Measurements from ENCODE around the gene UBTF. TPM values are rescaled to one million over a fixed set of nuclear protein-coding genes. Genes with fewer than 3 reads are reported as not detected.
A peak's percentile ranks its signal among the peaks of the same experiment; 100 is the strongest.

Gene UBTF, protein sequence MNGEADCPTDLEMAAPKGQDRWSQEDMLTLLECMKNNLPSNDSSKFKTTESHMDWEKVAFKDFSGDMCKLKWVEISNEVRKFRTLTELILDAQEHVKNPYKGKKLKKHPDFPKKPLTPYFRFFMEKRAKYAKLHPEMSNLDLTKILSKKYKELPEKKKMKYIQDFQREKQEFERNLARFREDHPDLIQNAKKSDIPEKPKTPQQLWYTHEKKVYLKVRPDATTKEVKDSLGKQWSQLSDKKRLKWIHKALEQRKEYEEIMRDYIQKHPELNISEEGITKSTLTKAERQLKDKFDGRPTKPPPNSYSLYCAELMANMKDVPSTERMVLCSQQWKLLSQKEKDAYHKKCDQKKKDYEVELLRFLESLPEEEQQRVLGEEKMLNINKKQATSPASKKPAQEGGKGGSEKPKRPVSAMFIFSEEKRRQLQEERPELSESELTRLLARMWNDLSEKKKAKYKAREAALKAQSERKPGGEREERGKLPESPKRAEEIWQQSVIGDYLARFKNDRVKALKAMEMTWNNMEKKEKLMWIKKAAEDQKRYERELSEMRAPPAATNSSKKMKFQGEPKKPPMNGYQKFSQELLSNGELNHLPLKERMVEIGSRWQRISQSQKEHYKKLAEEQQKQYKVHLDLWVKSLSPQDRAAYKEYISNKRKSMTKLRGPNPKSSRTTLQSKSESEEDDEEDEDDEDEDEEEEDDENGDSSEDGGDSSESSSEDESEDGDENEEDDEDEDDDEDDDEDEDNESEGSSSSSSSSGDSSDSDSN
- 10 to 100 TPM; 61.1 to 69.6 TPM for total RNA-seq
- long read RNA-seq, full-length matches to known transcripts: 17 of 54 reads
- long read RNA-seq, partial matches to known transcripts: 21 of 54 reads
- long read RNA-seq, other reads (novel, unspliced or antisense): 16 of 54 reads

DNA sequence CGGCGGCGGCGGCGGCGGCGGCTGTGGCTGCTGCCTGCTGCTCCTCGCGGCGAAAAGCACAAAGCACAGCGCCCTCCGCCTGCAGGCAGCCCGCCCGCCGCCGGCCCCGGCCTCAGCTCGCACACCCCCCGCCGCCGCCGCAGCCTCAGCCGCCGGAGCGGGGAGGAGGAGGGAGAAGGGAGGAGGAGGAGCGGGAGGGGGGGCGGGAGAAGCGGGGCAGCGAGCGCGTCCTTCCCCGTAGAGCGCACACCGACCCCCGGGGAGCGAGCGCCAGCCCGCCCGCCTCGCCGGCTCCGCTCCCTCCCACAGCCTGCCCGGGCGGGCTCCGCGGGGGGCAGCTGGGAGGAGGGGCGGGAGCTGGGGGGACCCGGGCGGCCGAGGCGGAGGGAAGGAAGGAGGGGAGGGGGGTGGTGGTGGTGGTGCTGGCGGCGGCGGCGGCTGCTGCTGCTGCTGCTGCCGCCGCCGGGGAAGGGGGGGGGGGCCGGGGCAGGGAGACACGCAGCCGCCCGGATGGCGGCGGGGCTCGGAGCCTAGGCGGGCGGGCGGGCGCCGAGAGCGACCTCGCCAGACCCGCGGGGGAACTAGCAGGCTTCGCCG is at the start of gene UBTF:
UBTF (minus strand) TSS at position 60 of the 597 bp plus-strand sequence. CDS start 1,446 bp downstream, outside the sequence.
- ATAC-seq: peak; percentile 4
- DNase-seq: peak; percentile 65 to 70
- intact Hi-C loops (cut with DNase I, micrococcal nuclease): loop anchor here in 1 of 2 donors (5.0 kb wide), 1 partner anchor 108 kb away; no protein-coding TSS in a partner anchor

DNA sequence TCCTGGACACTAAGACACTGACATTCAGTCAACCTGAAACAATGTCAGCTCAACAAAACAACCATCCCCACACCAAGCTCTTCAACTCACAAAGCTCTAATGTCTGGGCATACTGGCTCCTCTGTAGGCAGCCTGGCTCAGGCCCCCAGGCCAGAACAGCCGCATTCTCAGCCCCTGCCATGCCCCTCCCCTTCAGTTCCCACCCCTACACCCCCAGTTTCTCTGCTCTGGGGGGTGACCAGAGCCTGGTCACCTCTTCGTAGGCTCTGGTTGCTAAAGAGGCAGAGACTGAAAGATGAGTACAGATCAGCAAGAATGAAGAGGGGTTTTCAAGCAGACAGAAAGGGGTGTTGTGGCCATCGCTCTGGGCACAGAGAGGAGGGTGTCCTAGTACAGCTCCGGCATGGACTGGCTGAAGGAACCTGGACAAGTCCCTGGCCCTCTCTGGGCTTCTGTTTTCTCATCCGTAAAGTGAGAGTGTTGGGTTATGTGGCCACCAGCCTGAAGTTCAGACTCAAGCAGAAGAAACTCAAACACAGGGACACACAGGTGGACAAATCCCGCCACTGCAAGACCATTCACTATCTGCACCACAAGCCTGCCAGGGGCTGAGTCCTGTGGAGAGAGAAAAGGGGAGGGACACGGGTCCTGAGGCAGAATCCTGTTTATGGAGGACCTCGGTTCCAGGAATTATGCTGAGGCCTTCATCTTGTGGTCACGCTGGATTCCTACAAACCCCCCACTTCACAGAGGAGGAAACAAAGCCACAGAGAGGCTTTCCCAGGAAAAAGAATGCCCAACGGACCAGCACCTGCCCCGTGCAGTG is 49.4 kb upstream of the UBTF start:
- DNase-seq: no peak
- intact Hi-C loops (cut with DNase I, micrococcal nuclease): no loop called here
- no peak for ATAC-seq

DNA sequence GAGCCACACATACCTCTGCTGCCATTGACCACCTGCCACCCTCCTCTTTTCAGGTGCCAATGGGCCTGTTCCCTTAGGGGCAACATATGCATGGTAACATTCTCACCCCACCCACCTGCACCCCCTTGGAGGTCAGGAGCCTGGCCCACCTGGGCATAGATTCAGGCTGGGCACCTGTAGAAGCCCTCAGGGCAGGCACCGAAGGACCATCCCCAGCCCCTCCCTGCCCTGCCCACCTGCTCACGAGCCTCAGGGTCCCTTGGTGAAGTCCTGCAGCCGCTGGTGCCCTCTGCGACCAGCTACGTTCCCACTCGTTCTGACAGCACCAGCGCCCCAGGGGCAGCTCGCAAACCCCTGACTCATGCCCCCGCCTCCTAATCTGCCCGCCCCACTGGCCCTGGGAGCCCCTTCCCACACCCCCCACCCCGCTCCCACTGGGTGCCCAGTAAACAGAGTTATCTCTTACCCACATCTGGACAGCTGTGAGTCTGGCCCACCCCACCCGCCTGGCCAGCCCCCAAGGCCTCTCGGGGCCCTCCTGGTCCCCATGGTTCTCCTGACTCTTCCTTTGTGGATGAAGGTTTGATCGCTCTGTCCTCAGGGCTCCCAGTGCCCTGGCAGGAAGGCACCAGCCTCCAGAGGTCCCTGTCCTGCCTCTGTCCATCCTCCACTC is 48.5 kb upstream of the UBTF start, which contains the start of gene SLC4A1:
SLC4A1 (minus strand) TSS at position 318 of the 673 bp plus-strand sequence. CDS start 5,269 bp downstream, outside the sequence.
- ATAC-seq (no peak), DNase-seq (no peak)
- intact Hi-C loops (cut with DNase I, micrococcal nuclease): no loop called here

GRCh38 chr17:44267165-44267455 is 47.6 kb upstream of the UBTF start:
- intact Hi-C loops (cut with DNase I, micrococcal nuclease): no loop called here
- DNase-seq (no peak), ATAC-seq (no peak)

GRCh38 chr17:44266402-44267164 is 47.1 kb upstream of the UBTF start:
- ATAC-seq: peak; percentile 51
- no peak for DNase-seq
- intact Hi-C loops (cut with DNase I, micrococcal nuclease): no loop called here

DNA sequence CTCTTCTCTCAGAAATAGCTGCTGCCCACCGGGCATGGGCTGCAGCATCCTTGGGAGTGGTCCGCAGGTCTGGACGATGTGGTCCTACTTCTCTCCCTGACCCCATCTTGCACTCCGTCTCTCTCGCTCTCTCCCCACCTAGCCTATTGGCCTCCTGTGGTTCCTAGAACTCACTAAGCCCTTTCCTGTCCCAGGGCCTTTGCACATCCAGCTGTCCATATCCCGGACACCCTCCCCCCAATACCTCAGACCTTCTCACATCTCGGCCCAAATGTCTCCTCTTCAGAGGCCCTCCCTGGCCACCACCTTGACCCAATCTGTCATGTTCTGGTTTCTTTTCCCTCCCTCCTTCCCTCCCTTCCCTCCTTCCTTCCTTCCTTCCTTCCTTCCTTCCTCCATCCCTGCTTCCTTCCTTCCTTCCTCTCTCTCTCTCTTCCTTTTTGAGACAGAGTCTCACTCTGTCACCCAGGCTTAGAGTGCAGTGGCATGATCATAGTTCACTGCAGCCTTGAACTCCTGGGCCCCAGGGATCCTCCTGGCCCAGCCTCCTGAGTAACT is 43.9 kb upstream of the UBTF start:
- DNase-seq (no peak), ATAC-seq (no peak)
- intact Hi-C loops (cut with DNase I, micrococcal nuclease): no loop called here

- DNase-seq (no peak), ATAC-seq (no peak)
- intact Hi-C loops (cut with DNase I, micrococcal nuclease): no loop called here
Measured at GRCh38 chr17:44262654-44263225, 43.3 kb upstream of the UBTF start.

- ATAC-seq (no peak), DNase-seq (no peak)
- intact Hi-C loops (cut with DNase I, micrococcal nuclease): no loop called here
Measured at GRCh38 chr17:44260296-44260695, 40.8 kb upstream of the UBTF start.

DNA sequence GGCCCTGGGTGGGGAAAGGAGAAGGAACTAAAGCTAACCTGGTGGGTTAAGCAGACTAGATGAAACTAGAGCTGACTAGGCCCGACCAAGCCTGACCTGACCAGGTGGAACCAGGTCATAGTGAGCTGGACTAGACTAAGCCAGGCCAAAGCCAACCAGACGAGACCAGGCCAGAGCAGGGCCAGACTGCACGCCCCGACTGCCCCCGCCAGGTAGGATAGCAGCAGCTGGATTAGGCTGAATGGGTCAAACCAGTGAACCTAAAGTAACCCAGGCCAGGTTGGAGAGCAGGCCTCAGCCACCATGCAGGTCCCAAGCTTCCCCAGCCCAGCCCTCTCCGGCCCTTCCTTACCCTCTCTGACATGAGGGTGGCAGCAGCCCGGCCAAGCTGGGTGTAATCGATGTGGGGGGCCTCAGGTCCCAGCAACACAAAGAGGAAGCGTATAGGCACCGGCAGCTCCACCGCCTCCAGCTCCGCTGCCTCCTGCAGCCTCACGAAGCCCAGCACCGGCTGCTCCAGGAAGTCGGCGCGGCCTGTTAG is 39.4 kb upstream of the UBTF start:
- ATAC-seq: no peak
- no peak for DNase-seq
- intact Hi-C loops (cut with DNase I, micrococcal nuclease): no loop called here

DNA sequence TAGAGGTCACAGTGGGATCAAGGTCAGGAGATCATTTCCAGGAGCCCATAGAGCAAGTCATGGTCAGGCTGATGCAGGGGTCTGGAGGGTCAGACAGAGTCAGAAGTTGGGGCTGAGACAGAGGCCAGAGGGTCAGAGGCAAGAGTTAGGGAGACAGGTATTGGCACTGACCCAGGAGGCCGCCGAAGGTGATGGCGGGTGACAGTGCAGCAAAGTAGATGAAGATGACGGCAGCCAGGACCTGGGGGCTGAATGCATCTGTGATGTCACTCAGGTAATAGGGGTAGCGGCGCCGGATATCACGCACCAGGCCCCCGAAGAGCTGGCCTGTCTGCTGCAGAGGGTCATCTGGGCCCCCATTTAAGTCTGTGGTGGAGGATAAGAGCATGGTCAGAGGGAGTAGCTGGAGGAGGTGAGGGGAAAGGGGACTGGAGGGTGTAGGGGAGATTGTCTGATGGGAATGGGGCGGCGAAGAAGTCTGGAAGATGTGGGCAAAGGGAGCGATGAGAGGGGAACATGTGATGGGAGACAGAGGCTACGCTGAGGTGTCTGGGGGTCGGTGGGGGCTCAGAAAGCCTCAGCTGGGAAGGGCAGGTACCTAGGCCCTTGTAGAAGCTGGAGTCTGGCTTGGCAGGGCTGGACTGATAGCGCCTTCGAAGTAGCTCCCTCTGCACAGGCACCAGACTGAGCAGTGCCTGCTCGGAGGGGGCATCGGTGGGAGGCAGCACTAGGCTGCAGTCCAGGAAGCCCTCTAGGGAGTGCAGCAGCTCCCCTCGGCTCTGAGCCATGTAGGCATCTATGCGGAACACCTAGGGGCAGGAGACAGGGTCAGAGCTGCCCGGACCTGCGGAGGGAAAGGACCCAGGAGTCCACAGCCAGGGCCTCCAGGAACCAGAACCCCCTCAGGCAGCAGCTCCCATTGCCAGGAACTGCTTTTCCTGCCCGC is 38.6 kb upstream of the UBTF start:
- DNase-seq (no peak), ATAC-seq (no peak)
- intact Hi-C loops (cut with DNase I, micrococcal nuclease): no loop called here

DNA sequence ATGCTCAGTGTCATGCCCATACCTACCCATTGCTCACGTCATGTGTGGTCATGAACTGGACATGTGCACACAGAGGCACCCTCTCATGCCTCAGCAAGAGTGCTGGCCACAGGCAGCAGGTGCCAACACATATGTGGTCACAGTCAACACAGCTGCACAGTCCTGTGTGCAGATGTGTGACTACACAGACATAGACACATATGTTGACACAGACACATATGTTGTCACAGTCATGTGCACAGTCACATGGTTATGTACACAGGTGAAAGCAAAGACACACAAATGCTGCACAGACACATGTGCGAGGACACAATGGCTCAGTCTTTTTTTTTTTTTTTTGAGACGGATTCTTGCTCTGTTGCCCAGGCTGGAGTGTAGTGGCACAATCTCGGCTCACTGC is 37.2 kb upstream of the UBTF start:
- ATAC-seq (no peak), DNase-seq (no peak)
- intact Hi-C loops (cut with DNase I, micrococcal nuclease): no loop called here

GRCh38 chr17:44255915-44256314 is 36.4 kb upstream of the UBTF start:
- intact Hi-C loops (cut with DNase I, micrococcal nuclease): no loop called here
- no peak for DNase-seq
- no peak for ATAC-seq

- DNase-seq: no peak
- intact Hi-C loops (cut with DNase I, micrococcal nuclease): no loop called here
- no peak for ATAC-seq
Measured at GRCh38 chr17:44254361-44255095, 35.1 kb upstream of the UBTF start.

DNA sequence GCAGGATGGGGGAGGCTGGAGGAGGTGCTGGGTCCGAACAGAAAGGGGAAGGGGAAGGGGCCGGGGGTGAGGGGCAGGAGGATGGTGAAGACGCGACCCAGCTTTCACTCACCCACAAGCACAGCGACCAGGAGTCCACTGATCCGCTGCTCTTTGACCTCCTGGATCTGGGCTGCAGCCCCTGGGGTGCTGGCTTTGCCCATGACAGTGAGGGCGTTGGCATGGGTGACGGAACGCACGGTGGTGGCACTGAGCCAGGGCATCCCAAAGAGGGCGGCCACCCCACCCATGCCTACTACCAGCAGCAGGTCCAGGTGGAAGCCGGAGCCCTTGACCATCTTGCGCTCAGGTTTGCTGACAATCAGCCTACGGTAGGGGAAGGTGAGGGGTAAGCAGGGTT is 33.5 kb upstream of the UBTF start:
- DNase-seq (no peak), ATAC-seq (no peak)
- intact Hi-C loops (cut with DNase I, micrococcal nuclease): no loop called here

GRCh38 chr17:44251062-44251461 is 31.6 kb upstream of the UBTF start:
- ATAC-seq (no peak), DNase-seq (no peak)
- intact Hi-C loops (cut with DNase I, micrococcal nuclease): no loop called here

All from left colon (tissue), 2 donors.